Measurements from ENCODE around the gene CSN1S1. TPM values are rescaled to one million over a fixed set of nuclear protein-coding genes. Genes with fewer than 3 reads are reported as not detected.
A peak's percentile ranks its signal among the peaks of the same experiment; 100 is the strongest.

CSN1S1 gene, protein sequence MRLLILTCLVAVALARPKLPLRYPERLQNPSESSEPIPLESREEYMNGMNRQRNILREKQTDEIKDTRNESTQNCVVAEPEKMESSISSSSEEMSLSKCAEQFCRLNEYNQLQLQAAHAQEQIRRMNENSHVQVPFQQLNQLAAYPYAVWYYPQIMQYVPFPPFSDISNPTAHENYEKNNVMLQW
- total RNA-seq (not detected in 2 replicates), polyA plus RNA-seq (not detected in 2 replicates)

DNA sequence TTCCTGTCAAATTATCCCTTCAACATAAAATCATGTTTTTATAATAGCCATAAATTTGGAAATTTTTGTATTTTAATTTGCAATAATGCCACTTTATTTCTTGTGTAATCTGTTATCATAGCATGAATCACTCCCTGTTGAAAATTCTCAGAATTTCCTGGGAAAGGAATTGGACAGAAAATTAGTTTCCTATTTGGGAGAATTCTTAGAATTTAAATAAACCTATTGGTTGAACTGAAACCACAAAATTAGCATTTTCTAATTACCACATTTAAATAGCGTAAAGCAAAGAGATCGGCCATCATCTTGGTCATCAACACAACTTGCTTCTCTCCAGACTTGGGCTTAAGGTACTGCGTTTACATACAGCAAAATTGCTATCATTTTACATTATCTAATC lies at the start of gene CSN1S1:
TSS of gene CSN1S1 (plus strand) at position 301 of the 400 bp plus-strand sequence. CDS start 1,488 bp downstream, outside the sequence.
- H3K4me3 ChIP-seq, result no peak within 1 kb of the TSS
- DNase-seq (ENCODE audit: low read depth in 1 of 2, low spot score in 1 of 2), result no peak
- H3K9me3 ChIP-seq (ENCODE audit: low read depth), result no peaks in the 10 kb centered on the region
- H3K36me3 ChIP-seq, result no peaks in the 10 kb centered on the region
- no peak within 1 kb of the TSS for H3K27ac ChIP-seq
- no peaks in the 10 kb centered on the region for H3K27me3 ChIP-seq
- H3K4me1 ChIP-seq (ENCODE audit: low read depth), result no peaks in the 10 kb centered on the region
- TF ChIP-seq, protein P1, sequence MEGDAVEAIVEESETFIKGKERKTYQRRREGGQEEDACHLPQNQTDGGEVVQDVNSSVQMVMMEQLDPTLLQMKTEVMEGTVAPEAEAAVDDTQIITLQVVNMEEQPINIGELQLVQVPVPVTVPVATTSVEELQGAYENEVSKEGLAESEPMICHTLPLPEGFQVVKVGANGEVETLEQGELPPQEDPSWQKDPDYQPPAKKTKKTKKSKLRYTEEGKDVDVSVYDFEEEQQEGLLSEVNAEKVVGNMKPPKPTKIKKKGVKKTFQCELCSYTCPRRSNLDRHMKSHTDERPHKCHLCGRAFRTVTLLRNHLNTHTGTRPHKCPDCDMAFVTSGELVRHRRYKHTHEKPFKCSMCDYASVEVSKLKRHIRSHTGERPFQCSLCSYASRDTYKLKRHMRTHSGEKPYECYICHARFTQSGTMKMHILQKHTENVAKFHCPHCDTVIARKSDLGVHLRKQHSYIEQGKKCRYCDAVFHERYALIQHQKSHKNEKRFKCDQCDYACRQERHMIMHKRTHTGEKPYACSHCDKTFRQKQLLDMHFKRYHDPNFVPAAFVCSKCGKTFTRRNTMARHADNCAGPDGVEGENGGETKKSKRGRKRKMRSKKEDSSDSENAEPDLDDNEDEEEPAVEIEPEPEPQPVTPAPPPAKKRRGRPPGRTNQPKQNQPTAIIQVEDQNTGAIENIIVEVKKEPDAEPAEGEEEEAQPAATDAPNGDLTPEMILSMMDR (IDR thresholded peaks at IDR 0.05; ENCODE audit: low read depth, low read length), result no peak

DNA sequence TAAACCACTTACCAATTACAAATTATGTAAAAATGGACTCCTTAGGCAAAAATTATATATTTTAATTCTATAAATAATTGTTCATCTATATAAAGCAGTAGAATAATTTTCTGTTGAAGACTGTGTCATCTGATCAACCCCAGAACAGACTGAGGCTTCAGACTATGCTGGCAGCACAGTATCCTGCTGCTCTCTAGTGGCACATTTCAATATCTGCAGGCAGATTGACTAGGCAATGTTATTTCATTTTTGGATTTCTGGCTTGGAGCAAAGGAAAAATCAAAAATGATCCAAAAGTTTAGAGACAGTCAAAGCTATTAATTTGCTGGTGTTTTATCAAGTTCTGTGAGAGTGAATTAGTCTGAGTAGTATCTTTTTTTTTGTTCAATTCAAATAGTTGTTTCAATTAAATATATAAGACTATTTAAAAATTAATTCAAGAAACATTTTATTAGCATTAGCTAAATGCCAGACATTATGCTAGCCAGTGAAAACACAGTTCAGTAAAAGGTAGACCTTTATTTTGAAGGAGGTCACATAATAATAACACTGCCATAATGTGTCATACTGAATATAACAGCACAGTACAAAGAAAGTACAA lies 49.6 kb upstream of the CSN1S1 start:
- peak; percentile 54 to 77 for DNase-seq (ENCODE audit: low read depth in 1 of 2, low spot score in 1 of 2)
- H3K4me3 ChIP-seq, result no peak overlapping the region
- H3K27me3 ChIP-seq, result no peaks in the 10 kb centered on the region
- no peak overlapping the region for H3K27ac ChIP-seq
- H3K4me1 ChIP-seq (ENCODE audit: low read depth), result no peaks in the 10 kb centered on the region
- TF ChIP-seq, protein P1 (IDR thresholded peaks at IDR 0.05; ENCODE audit: low read depth, low read length), result peak; percentile 90
- no peaks in the 10 kb centered on the region for H3K9me3 ChIP-seq (ENCODE audit: low read depth)
- H3K36me3 ChIP-seq, result no peaks in the 10 kb centered on the region

DNA sequence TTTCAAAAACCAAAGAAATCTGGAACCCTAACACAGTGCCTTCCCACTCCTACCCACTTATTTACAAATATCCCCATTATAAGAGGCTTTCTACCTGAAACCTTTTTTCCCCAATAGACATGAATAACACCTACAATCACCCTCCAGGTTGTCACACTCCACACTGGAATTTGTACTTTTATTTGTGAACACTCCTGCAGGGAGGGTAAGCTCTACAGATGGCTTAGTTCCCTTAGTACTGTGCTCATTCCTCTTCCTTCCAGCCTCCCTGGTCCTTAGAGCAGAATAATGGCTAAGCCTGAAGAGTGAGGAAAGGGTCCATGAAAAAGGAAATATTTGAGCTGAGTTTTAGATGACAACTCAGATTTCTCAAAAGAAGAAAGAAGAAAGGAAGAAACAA lies 48.7 kb upstream of the CSN1S1 start:
- no peaks in the 10 kb centered on the region for H3K27me3 ChIP-seq
- no peaks in the 10 kb centered on the region for H3K36me3 ChIP-seq
- H3K9me3 ChIP-seq (ENCODE audit: low read depth), result no peaks in the 10 kb centered on the region
- no peak overlapping the region for H3K27ac ChIP-seq
- TF ChIP-seq, protein P1 (IDR thresholded peaks at IDR 0.05; ENCODE audit: low read depth, low read length), result no peak
- H3K4me1 ChIP-seq (ENCODE audit: low read depth), result no peaks in the 10 kb centered on the region
- no peak for DNase-seq (ENCODE audit: low read depth in 1 of 2, low spot score in 1 of 2)
- no peak overlapping the region for H3K4me3 ChIP-seq

DNA sequence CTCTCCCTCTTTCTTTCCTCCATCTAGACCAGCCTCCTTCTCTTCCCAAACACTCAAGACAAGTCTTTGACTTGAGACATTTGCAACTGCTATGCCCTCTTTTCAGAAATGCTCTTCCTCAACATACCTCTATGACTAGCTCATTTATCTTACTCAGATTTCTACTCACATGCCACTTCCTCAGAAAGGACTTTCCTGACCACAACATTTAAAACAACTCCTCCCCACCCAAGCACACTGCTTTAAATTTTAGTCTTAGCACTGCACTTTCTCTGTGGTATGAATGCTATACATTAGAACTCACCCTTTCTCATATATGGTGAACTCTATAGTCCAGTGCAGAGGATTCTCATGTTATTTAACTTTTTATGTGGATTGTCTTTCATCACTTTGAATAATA lies 42.5 kb upstream of the CSN1S1 start:
- Histone ChIP-seq H3K27ac (no peak overlapping the region), H3K27me3 (no peaks in the 10 kb centered on the region), H3K36me3 (no peaks in the 10 kb centered on the region), H3K4me1 (ENCODE audit: low read depth) (no peaks in the 10 kb centered on the region), H3K4me3 (no peak overlapping the region), H3K9me3 (ENCODE audit: low read depth) (no peaks in the 10 kb centered on the region)
- peak in 1 of 2 donors; percentile 16 for DNase-seq (ENCODE audit: low read depth in 1 of 2, low spot score in 1 of 2)
- TF ChIP-seq, protein P1 (IDR thresholded peaks at IDR 0.05; ENCODE audit: low read depth, low read length), result no peak

DNA sequence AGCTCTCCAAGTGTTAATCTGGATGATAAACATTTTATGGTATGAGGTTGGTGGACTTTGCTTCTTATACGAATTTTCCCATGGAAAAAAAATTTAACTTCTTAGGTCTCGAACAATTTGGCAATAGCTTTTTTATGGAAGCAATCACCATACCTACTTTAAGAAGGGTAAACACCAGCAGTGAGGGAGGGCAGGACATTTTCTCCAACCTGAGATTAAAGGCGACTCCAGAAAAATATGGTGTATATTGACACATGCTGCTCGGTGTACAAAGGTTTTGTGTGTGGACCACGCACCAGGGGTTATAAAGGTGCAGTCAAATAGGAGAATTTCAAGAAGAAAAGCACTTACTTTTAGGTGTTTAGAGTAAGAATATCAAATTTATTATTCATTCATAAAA lies 36.7 kb upstream of the CSN1S1 start:
- no peak for DNase-seq (ENCODE audit: low read depth in 1 of 2, low spot score in 1 of 2)
- no peaks in the 10 kb centered on the region for H3K9me3 ChIP-seq (ENCODE audit: low read depth)
- TF ChIP-seq, protein P1 (IDR thresholded peaks at IDR 0.05; ENCODE audit: low read depth, low read length), result no peak
- no peaks in the 10 kb centered on the region for H3K36me3 ChIP-seq
- H3K4me1 ChIP-seq (ENCODE audit: low read depth), result no peaks in the 10 kb centered on the region
- no peaks in the 10 kb centered on the region for H3K27me3 ChIP-seq
- H3K4me3 ChIP-seq, result no peak overlapping the region
- no peak overlapping the region for H3K27ac ChIP-seq

Measured in cardiac muscle cell (in vitro differentiated cells and primary cell).